Measurements from ENCODE around the gene VSX2.

DNA sequence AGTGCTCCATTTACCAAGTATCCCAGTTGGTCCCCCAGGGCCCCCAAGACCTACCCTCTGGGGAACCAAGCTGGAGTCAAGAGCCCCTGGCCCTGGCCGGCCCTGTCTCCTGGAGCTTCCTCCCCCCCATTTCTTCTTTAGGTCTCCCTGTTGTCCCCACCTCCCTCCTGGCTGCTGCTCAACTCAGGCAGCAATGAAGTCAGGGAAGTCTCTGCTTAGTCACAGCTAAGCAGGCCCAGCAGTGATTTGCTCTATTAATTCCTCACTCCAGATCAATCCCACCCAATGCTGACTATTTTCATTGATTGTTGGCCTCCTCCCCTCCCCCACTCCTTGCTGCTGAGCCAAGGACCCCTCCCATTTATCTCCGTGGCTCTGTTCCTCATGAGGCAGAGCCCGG, 28.3 kb downstream of the VSX2 start:
- TF ChIP-seq BHLHE40 (IDR thresholded peaks at IDR 0.05; ENCODE audit: low read depth, low read length) (no peak), POLR2A (IDR thresholded peaks at IDR 0.05; ENCODE audit: low read length) (no peak)

All from A549 (cell line).